Omental fat pad (tissue), 4 donors: ENCODE measurements around the gene PGAM1. TPM values are rescaled to one million over a fixed set of nuclear protein-coding genes. Genes with fewer than 3 reads are reported as not detected.
"Not testable (repeated sequence)": the region's sequence is repeated elsewhere in the genome, so short reads cannot be mapped to it uniquely, and the experiment has no call there.

Source experiments
- ATAC-seq: fragments of 150-250 bp; one replicate; pipeline ENCODE4 v1.9.1; 2016; ENCODE audit warnings: mild to moderate bottlenecking, moderate library complexity; ENCODE audit not compliant: low FRiP score
- DNase-seq: peaks from one replicate; pipeline ENCODE4 v3.0.0-alpha.2; 2019; ENCODE audit warnings: low spot score
- CTCF ChIP-seq, 3 donors: fragments of 450-650 bp; IDR thresholded peaks; one replicate each; pipeline ENCODE4 v1.5.1; 2016 to 2017; ENCODE audit warnings: antibody characterized with exemption in 3 of 3, mild to moderate bottlenecking in 3 of 3, moderate library complexity in 2 of 3
- total RNA-seq, 4 donors: library from RNA; depleted of rRNA; stranded (reverse); fragments of >200 nt; gene quantifications; one replicate each; pipeline ENCODE4 v1.1.0, GENCODE V29; 2016

The PGAM1 gene
- total RNA-seq, 4 donors from 2014 or later: 158 to 217 (median 207) TPM

GRCh38 chr10:97399843-97400545 is 26.0 kb upstream of the PGAM1 start:
- ATAC-seq: no peak
- no peak for DNase-seq

GRCh38 chr10:97400665-97401454 is 25.1 kb upstream of the PGAM1 start, which contains the start of gene RRP12:
TSS of gene RRP12 (minus strand) at chr10:97401340. CDS start at chr10:97401231, 109 bp downstream.
- ATAC-seq (peak; percentile 94), DNase-seq (peak; percentile 58)
- no peak for TF ChIP-seq CTCF (IDR thresholded peaks at IDR 0.05)

More at GRCh38 chr10:97399843-97400545, 26.0 kb upstream of the PGAM1 start:
- TF ChIP-seq CTCF (IDR thresholded peaks at IDR 0.05): no peak

GRCh38 chr10:97401455-97401919 is 24.5 kb upstream of the PGAM1 start:
- ATAC-seq: no peak
- no peak for TF ChIP-seq CTCF (IDR thresholded peaks at IDR 0.05)
- no peak for DNase-seq

- no peak for DNase-seq
- TF ChIP-seq CTCF (IDR thresholded peaks at IDR 0.05): no peak
- no peak for ATAC-seq
Observed at GRCh38 chr10:97404044-97404443, 21.9 kb upstream of the PGAM1 start.

- no peak for DNase-seq
- no peak for TF ChIP-seq CTCF (IDR thresholded peaks at IDR 0.05)
- ATAC-seq: no peak
Observed at GRCh38 chr10:97406064-97406463, 19.9 kb upstream of the PGAM1 start.

GRCh38 chr10:97406483-97406882 is 19.5 kb upstream of the PGAM1 start:
- not testable (repeated sequence) for ATAC-seq, DNase-seq

- DNase-seq (no peak), ATAC-seq (peak; percentile 93)
- peak in 1 of 3 donors; percentile 50 for TF ChIP-seq CTCF (IDR thresholded peaks at IDR 0.05)
Observed at GRCh38 chr10:97407211-97407951, 18.6 kb upstream of the PGAM1 start.
